Suprapubic skin (tissue), 4 donors: ENCODE data around the gene ACER3. TPM values are rescaled to one million over a fixed set of nuclear protein-coding genes. Genes with fewer than 3 reads are reported as not detected.

Experiments used
- DNase-seq, 2 donors: peaks; one replicate each; pipeline ENCODE4 v3.0.0-alpha.2; 2019; ENCODE audit warnings: low spot score in 2 of 2
- H3K27ac ChIP-seq: fragments of 200-600 bp; sonication (generic); one replicate; pipeline ENCODE4 v1.5.1; 2019
- H3K27me3 ChIP-seq: fragments of 200-600 bp; sonication (generic); one replicate; pipeline ENCODE4 v1.5.1; 2019
- H3K36me3 ChIP-seq: fragments of 200-600 bp; sonication (generic); one replicate; pipeline ENCODE4 v1.5.1; 2019
- H3K4me1 ChIP-seq: fragments of 200-600 bp; sonication (generic); one replicate; pipeline ENCODE4 v1.5.1; 2019
- H3K4me3 ChIP-seq: fragments of 200-600 bp; sonication (generic); one replicate; pipeline ENCODE4 v1.5.1; 2019; ENCODE audit warnings: mild to moderate bottlenecking
- H3K9me3 ChIP-seq: fragments of 200-600 bp; sonication (generic); one replicate; pipeline ENCODE4 v1.5.1; 2019
- EP300 ChIP-seq: sonication (generic); formaldehyde crosslinking; IDR thresholded peaks from one replicate; pipeline ENCODE4 v1.6.1; 2017; ENCODE audit warnings: antibody characterized with exemption
- POLR2A ChIP-seq, 2 donors: fragments of 450-650 bp; IDR thresholded peaks; one replicate each; pipeline ENCODE4 v1.6.1; 2017; ENCODE audit warnings: antibody characterized with exemption in 2 of 2, mild to moderate bottlenecking in 2 of 2, moderate library complexity in 2 of 2
- POLR2AphosphoS5 ChIP-seq, 3 donors: sonication (generic); formaldehyde crosslinking; IDR thresholded peaks; one replicate each; pipeline ENCODE4 v1.6.1; 2017; ENCODE audit warnings: antibody characterized with exemption in 3 of 3
- whole genome bisulfite sequencing: methylation state at CpG from one replicate; pipeline ENCODE4 v1.1.5; 2018; 5-methylcytosine and 5-hydroxymethylcytosine counted together
- total RNA-seq, 4 donors: library from RNA; depleted of rRNA; stranded (reverse); fragments of >200 nt; gene quantifications; one replicate each; pipeline ENCODE4 v1.1.0, GENCODE V29; 2016
- TF ChIP-seq, protein P1 (sequence below), 2 donors: fragments of 200-600 bp in 1 of 2; fragments of 450-650 bp in 1 of 2; sonication (generic) in 1 of 2; IDR thresholded peaks; one replicate each; pipeline ENCODE4 v1.5.1; 2016 to 2019; ENCODE audit warnings: antibody characterized with exemption in 2 of 2, mild to moderate bottlenecking in 1 of 2, moderate library complexity in 1 of 2

Gene ACER3
- total RNA-seq, 4 donors from 2014 or later = 8.9 to 10.1 (median 9.5) TPM

DNA sequence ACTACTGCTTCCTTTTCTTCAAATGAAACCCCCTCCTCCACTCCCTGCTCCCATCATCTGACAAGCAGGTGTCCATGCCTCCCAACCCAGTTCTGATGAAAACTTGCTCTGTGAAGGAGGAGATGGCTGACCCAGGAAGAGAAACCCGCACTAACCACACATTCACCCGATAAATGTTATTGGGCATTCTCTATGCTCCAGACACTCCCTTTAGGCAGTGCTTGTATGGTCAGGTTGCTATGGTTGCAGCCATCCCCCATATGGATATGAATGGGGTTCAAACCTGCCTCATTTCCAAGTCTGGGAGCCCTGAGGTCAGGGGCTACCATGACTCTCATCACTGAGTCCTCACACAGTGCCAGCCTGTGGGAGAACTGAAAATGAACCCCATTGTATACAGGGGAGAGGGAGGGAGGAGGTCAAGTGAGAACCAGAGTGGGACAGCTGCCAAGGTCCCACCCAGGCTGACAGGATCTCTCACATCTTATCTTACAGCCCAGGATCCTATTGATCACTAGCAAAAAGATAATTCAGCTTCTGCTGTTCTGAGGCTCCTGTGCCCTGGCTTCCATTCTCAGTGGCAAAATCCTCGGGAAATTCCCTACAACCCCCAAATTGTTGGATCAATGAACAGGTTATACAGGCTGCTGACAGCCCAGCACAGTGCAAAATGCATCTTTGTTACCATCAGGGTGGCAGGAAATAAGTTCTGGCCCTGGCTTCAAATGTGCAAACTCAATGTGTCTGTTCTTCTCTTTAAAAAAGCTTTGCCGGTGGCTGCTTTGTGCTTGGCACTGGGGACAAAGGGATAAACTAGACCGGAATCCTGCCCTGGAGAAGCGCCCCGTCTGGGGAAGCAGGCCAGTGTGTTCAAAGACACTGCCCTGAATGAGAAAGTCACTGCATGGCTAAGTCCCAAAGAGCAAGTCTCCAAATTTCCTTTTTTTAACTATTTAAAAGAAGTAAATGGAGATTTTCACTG is 22.7 kb upstream of the ACER3 start:
- Histone ChIP-seq H3K36me3 (no peaks in the 10 kb centered on the region), H3K4me3 (no peak overlapping the region), H3K27ac (no peak overlapping the region), H3K4me1 (peaks cover 32% of the 10 kb centered on the region), H3K27me3 (no peaks in the 10 kb centered on the region), H3K9me3 (no peaks in the 10 kb centered on the region)
- TF ChIP-seq POLR2A (IDR thresholded peaks at IDR 0.05) = no peak
- TF ChIP-seq, protein P1, sequence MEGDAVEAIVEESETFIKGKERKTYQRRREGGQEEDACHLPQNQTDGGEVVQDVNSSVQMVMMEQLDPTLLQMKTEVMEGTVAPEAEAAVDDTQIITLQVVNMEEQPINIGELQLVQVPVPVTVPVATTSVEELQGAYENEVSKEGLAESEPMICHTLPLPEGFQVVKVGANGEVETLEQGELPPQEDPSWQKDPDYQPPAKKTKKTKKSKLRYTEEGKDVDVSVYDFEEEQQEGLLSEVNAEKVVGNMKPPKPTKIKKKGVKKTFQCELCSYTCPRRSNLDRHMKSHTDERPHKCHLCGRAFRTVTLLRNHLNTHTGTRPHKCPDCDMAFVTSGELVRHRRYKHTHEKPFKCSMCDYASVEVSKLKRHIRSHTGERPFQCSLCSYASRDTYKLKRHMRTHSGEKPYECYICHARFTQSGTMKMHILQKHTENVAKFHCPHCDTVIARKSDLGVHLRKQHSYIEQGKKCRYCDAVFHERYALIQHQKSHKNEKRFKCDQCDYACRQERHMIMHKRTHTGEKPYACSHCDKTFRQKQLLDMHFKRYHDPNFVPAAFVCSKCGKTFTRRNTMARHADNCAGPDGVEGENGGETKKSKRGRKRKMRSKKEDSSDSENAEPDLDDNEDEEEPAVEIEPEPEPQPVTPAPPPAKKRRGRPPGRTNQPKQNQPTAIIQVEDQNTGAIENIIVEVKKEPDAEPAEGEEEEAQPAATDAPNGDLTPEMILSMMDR (IDR thresholded peaks at IDR 0.05) = no peak
- no peak for TF ChIP-seq EP300
- no peak for TF ChIP-seq POLR2AphosphoS5 (IDR thresholded peaks at IDR 0.05)
- DNase-seq = no peak
- WGBS = 44% methylated on average over 6 of the region's 7 CpGs

DNA sequence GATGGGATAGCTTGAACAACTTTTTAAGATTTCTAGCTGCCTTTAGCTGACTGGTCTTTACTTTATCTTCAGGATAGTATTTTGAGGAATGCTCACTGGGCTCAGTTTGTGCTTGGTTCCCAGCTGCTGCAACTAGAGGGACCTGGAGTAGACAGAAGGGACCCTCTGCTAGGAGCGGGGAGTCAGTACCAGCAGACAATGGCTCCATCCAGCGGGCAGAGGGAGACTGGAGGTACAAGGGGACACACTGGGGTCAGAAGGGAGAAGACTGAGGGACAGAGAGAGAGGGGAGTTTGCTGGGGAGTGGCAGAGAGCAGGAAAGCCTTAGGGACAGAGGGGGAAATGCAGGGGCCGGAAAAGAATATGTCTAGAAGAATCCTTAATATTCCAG is 22.0 kb upstream of the ACER3 start:
- Histone ChIP-seq H3K4me1 (peaks cover 32% of the 10 kb centered on the region), H3K9me3 (no peaks in the 10 kb centered on the region), H3K27ac (no peak overlapping the region), H3K4me3 (no peak overlapping the region), H3K27me3 (no peaks in the 10 kb centered on the region), H3K36me3 (no peaks in the 10 kb centered on the region)
- TF ChIP-seq EP300 (no peak), POLR2A (IDR thresholded peaks at IDR 0.05) (no peak), POLR2AphosphoS5 (IDR thresholded peaks at IDR 0.05) (no peak)
- TF ChIP-seq, protein P1 (IDR thresholded peaks at IDR 0.05) = no peak
- WGBS = 90% methylated on average over 3 of the region's 3 CpGs
- no peak for DNase-seq

DNA sequence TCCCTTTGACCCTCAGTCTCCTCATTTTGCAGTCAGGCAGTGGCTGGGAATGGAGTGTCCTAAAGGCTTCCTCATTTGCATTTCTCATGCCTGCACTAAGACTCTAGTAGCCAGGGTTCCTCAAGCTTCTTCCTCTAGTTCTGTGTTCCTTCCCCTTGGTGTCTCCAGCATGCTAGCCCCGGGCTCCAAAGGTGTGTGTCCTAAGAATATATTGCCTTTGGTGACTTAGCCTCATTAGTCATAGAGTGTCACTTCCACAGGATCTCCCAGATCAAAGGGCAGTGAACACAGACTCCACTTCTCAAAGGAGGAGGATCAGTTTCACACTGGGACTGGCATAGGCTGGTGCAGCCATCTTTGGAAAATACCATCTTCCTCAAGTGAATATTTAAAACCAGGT is 21.4 kb upstream of the ACER3 start:
- Histone ChIP-seq H3K36me3 (no peaks in the 10 kb centered on the region), H3K9me3 (no peaks in the 10 kb centered on the region), H3K27me3 (no peaks in the 10 kb centered on the region), H3K4me3 (no peak overlapping the region), H3K4me1 (peaks cover 32% of the 10 kb centered on the region), H3K27ac (no peak overlapping the region)
- WGBS = 33% methylated on average over 1 of the region's 1 CpG
- TF ChIP-seq POLR2AphosphoS5 (IDR thresholded peaks at IDR 0.05) = no peak
- TF ChIP-seq, protein P1 (IDR thresholded peaks at IDR 0.05) = no peak
- TF ChIP-seq EP300 = no peak
- no peak for TF ChIP-seq POLR2A (IDR thresholded peaks at IDR 0.05)
- no peak for DNase-seq

DNA sequence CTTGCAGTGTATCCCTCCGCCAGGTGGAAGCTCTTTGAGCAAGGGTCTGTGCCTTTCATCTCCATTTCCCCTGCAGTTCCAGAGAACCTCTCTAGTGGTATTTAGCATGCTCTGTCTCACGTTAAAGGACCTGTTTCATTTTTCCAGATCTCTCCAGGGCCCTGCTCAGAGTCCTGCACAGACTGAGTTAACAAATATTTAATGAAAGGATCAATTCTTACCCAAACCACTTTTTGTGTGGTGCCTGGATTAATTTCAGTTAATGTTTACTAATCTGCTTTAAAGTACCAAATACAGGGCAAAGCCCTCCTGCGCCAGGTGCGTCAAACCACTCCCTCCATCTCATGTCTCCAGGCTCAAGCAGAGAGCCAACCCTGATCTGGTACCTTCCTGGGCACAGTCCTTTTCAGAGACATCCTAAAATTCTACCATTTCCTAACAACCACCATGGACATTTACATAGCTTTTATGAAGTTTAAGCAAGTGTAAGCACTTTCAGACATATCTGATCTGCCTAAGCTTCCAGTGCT is 18.7 kb upstream of the ACER3 start:
- Histone ChIP-seq H3K27me3 (no peaks in the 10 kb centered on the region), H3K4me3 (no peak overlapping the region), H3K4me1 (peaks cover 17% of the 10 kb centered on the region), H3K9me3 (no peaks in the 10 kb centered on the region), H3K27ac (no peak overlapping the region), H3K36me3 (no peaks in the 10 kb centered on the region)
- no peak for DNase-seq
- WGBS = 93% methylated on average over 4 of the region's 4 CpGs
- TF ChIP-seq, protein P1 (IDR thresholded peaks at IDR 0.05) = no peak
- TF ChIP-seq POLR2AphosphoS5 (IDR thresholded peaks at IDR 0.05) = no peak
- no peak for TF ChIP-seq POLR2A (IDR thresholded peaks at IDR 0.05)
- TF ChIP-seq EP300 = no peak

DNA sequence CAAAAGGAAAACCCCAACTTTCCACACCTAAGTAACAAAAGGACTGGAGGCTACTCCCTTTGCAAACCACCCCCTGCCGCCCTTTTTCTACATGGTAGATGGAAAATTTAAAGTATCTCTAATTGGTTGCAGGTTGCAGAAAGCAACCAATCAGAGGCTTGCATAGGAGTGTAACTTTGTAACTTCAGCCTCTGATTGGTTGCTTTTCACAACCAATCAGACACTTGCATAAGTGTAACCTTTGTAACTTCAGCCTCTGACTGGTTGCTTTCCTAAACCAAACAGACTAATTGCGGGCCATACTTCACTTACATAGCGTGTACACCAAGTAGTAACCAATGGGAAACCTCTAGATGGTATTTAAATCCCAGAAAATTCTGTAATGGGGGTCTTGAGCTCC is 16.8 kb upstream of the ACER3 start:
- no peak for TF ChIP-seq EP300
- no peak for TF ChIP-seq POLR2A (IDR thresholded peaks at IDR 0.05)
- TF ChIP-seq, protein P1 (IDR thresholded peaks at IDR 0.05) = no peak
- DNase-seq = no peak
- Histone ChIP-seq H3K36me3 (no peaks in the 10 kb centered on the region), H3K9me3 (no peaks in the 10 kb centered on the region), H3K4me3 (no peak overlapping the region), H3K4me1 (no peaks in the 10 kb centered on the region), H3K27ac (no peak overlapping the region), H3K27me3 (no peaks in the 10 kb centered on the region)
- 100% methylated on average over 3 of the region's 3 CpGs for WGBS
